ENCODE measurements around the gene PPP1R17. TPM values are rescaled to one million over a fixed set of nuclear protein-coding genes. Genes with fewer than 3 reads are reported as not detected.

The PPP1R17 gene
- total and polyA plus RNA-seq, 8 donors, result not detected

GRCh38 chr7:31710171-31710570, 23.2 kb downstream of the PPP1R17 start:
- DNase-seq, result no peak
- intact Hi-C loops (cut with DNase I), result no loop called here
- no peak for ATAC-seq

GRCh38 chr7:31716355-31716754, 29.3 kb downstream of the PPP1R17 start:
- ATAC-seq (no peak), DNase-seq (no peak)
- no peak for TF ChIP-seq CTCF (IDR thresholded peaks at IDR 0.05)
- Histone ChIP-seq H3K9me3 (no peaks in the 10 kb centered on the region), H3K36me3 (no peaks in the 10 kb centered on the region), H3K4me3 (no peak overlapping the region), H3K4me1 (no peaks in the 10 kb centered on the region), H3K27me3 (no peaks in the 10 kb centered on the region), H3K27ac (no peak overlapping the region)
- intact Hi-C loops (cut with DNase I), result no loop called here

More at GRCh38 chr7:31710171-31710570, 23.2 kb downstream of the PPP1R17 start:
- no peak overlapping the region for H3K4me3 ChIP-seq
- H3K27ac ChIP-seq, result no peak overlapping the region
- no peaks in the 10 kb centered on the region for H3K9me3 ChIP-seq
- H3K27me3 ChIP-seq, result no peaks in the 10 kb centered on the region
- no peak for TF ChIP-seq CTCF (IDR thresholded peaks at IDR 0.05)
- no peaks in the 10 kb centered on the region for H3K36me3 ChIP-seq
- H3K4me1 ChIP-seq, result no peaks in the 10 kb centered on the region

- intact Hi-C loops (cut with DNase I), result no loop called here
- no peaks in the 10 kb centered on the region for H3K4me1 ChIP-seq
- H3K36me3 ChIP-seq, result no peaks in the 10 kb centered on the region
- no peak for DNase-seq
- H3K9me3 ChIP-seq, result no peaks in the 10 kb centered on the region
- H3K27ac ChIP-seq, result no peak overlapping the region
- ATAC-seq, result no peak
- H3K4me3 ChIP-seq, result no peak overlapping the region
- no peaks in the 10 kb centered on the region for H3K27me3 ChIP-seq
- no peak for TF ChIP-seq CTCF (IDR thresholded peaks at IDR 0.05)
Observed at GRCh38 chr7:31720366-31720765, 33.4 kb downstream of the PPP1R17 start.

GRCh38 chr7:31724696-31725095, 37.7 kb downstream of the PPP1R17 start:
- ATAC-seq (no peak), DNase-seq (no peak)
- intact Hi-C loops (cut with DNase I), result no loop called here
- Histone ChIP-seq H3K4me3 (no peak overlapping the region), H3K9me3 (no peaks in the 10 kb centered on the region), H3K4me1 (no peaks in the 10 kb centered on the region), H3K36me3 (no peaks in the 10 kb centered on the region), H3K27ac (no peak overlapping the region), H3K27me3 (no peaks in the 10 kb centered on the region)
- TF ChIP-seq CTCF (IDR thresholded peaks at IDR 0.05), result no peak

- intact Hi-C loops (cut with DNase I), result no loop called here
- Histone ChIP-seq H3K36me3 (no peaks in the 10 kb centered on the region), H3K9me3 (no peaks in the 10 kb centered on the region), H3K4me3 (no peak overlapping the region), H3K27me3 (no peaks in the 10 kb centered on the region), H3K4me1 (no peaks in the 10 kb centered on the region), H3K27ac (no peak overlapping the region)
- no peak for TF ChIP-seq CTCF (IDR thresholded peaks at IDR 0.05)
- ATAC-seq, result peak; percentile 87
- no peak for DNase-seq
Observed at GRCh38 chr7:31729195-31729804, 42.3 kb downstream of the PPP1R17 start.
